Kidney (tissue), 14 donors: ENCODE results near the gene KRTAP10-3. TPM values are rescaled to one million over a fixed set of nuclear protein-coding genes. Genes with fewer than 3 reads are reported as not detected.
"Not testable (repeated sequence)": the region's sequence is repeated elsewhere in the genome, so short reads cannot be mapped to it uniquely, and the experiment has no call there.

Source experiments
- DNase-seq, 5 donors: peaks; one replicate each; pipeline ENCODE4 v3.0.0-alpha.2; 2013 to 2020
- FAIRE-seq: peaks from 2 replicates; lab custom pipeline; 2012; peaks lifted over from hg19 to GRCh38; lab: Jason Lieb, UNC
- H3K27ac ChIP-seq, 2 donors: one replicate each; pipeline ENCODE4 v1.7.0; 2013; ENCODE audit warnings: low read depth in 2 of 2, low read length in 2 of 2, inconsistent platforms in 1 of 2
- H3K27me3 ChIP-seq: one replicate; pipeline ENCODE4 v1.7.1; 2013; ENCODE audit warnings: low read length, inconsistent platforms; ENCODE audit not compliant: control insufficient read depth, insufficient read depth
- H3K36me3 ChIP-seq, 3 donors: one replicate each; pipeline versions ENCODE4 v1.7.0 to v1.7.1; 2013; ENCODE audit warnings: low read length in 3 of 3, control low read depth in 1 of 3, inconsistent platforms in 1 of 3; ENCODE audit not compliant: insufficient read depth in 3 of 3, control insufficient read depth in 2 of 3
- H3K4me1 ChIP-seq, 3 donors: one replicate each; pipeline versions ENCODE4 v1.7.0 to v1.7.1; 2013; ENCODE audit warnings: low read length in 3 of 3, inconsistent platforms in 1 of 3, low read depth in 1 of 3; ENCODE audit not compliant: control insufficient read depth in 2 of 3, insufficient read depth in 2 of 3
- H3K4me3 ChIP-seq, 3 donors: one replicate each; pipeline versions ENCODE4 v1.7.0 to v1.8.1; 2013; ENCODE audit warnings: low read length in 3 of 3, control low read depth in 1 of 3, inconsistent platforms in 1 of 3
- H3K9ac ChIP-seq, 3 donors: one replicate each; pipeline versions ENCODE4 v1.7.0 to v1.7.1; 2013; ENCODE audit warnings: low read length in 3 of 3, control low read depth in 1 of 3, inconsistent platforms in 1 of 3
- H3K9me3 ChIP-seq, 3 donors: one replicate each; pipeline versions ENCODE4 v1.7.0 to v1.7.1; 2013; ENCODE audit warnings: low read length in 3 of 3, control low read depth in 1 of 3, inconsistent platforms in 1 of 3; ENCODE audit not compliant: control insufficient read depth in 2 of 3, insufficient read depth in 1 of 3
- CTCF ChIP-seq: IDR thresholded peaks from 3 replicates; pipeline ENCODE4 v1.5.1; 2012; ENCODE audit warnings: mild to moderate bottlenecking, moderate library complexity, borderline replicate concordance; ENCODE audit not compliant: insufficient read depth; ENCODE audit errors: extremely low read depth
- intact Hi-C: fragments of 100-400 bp; cut with DNase I; formaldehyde crosslinking; loops from one replicate; pipeline ENCODE4 v1.11.1; 2022
- polyA plus RNA-seq: library from polyadenylated mRNA; stranded (reverse); fragments of 350-450 nt; fragmentation: Illumina TruSeq; extraction: RNeasy Lipid Tissue Mini Kit (QIAGEN cat#74804); gene quantifications from one replicate; pipeline ENCODE4 v1.2.3, GENCODE V29; 2014; ENCODE audit warnings: low read depth, low replicate concordance; ENCODE audit not compliant: insufficient read depth
- total RNA-seq: library from RNA; stranded (reverse); fragmentation: NEBNext Ultra II Directional; extraction: Animal tissue kit (Norgen Biotek cat#: 25700); gene quantifications from one replicate; pipeline ENCODE4 v1.2.1, GENCODE V29; 2021
- donor health status: control.
- donor health status: control.
- donor health status: control.
- donor health status: control.
- donor health status: control.
- donor health status: DM: yes; HTN: yes; CAD: no.
- donor health status: Normal renal cell carcinoma (clear cell type).

KRTAP10-3 gene
- total and polyA plus RNA-seq, 2 donors from 2014 or later = not detected

GRCh38 chr21:44592446-44593311 lies 34.1 kb upstream of the KRTAP10-3 start, which contains the start of gene KRTAP10-6:
TSS of gene KRTAP10-6 (minus strand) at chr21:44592505. CDS start at chr21:44592484, 21 bp downstream.
- H3K27ac ChIP-seq = no peak within 1 kb of the TSS
- intact Hi-C loops = no loop called here
- no peak for TF ChIP-seq CTCF
- DNase-seq (no peak), FAIRE-seq (no peak)
- H3K9ac ChIP-seq = no peak within 1 kb of the TSS
- H3K4me1 ChIP-seq = no peaks in the 10 kb centered on the region
- H3K36me3 ChIP-seq = no peaks in the 10 kb centered on the region
- H3K27me3 ChIP-seq = no peaks in the 10 kb centered on the region
- no peaks in the 10 kb centered on the region for H3K9me3 ChIP-seq
- no peak within 1 kb of the TSS for H3K4me3 ChIP-seq

GRCh38 chr21:44591801-44592130 lies 33.2 kb upstream of the KRTAP10-3 start:
- not testable (repeated sequence) for H3K9ac ChIP-seq, H3K4me1 ChIP-seq, FAIRE-seq

GRCh38 chr21:44590897-44591800 lies 32.6 kb upstream of the KRTAP10-3 start:
- H3K36me3 ChIP-seq, H3K4me3 ChIP-seq, DNase-seq, H3K4me1 ChIP-seq, H3K27ac ChIP-seq, H3K27me3 ChIP-seq, H3K9me3 ChIP-seq, intact Hi-C loops, H3K9ac ChIP-seq, FAIRE-seq: not testable (repeated sequence)

More at GRCh38 chr21:44591801-44592130, 33.2 kb upstream of the KRTAP10-3 start:
- H3K27ac ChIP-seq, H3K27me3 ChIP-seq, DNase-seq, H3K4me3 ChIP-seq, H3K9me3 ChIP-seq, H3K36me3 ChIP-seq, intact Hi-C loops: not testable (repeated sequence)

- no peaks in the 10 kb centered on the region for H3K4me1 ChIP-seq
- H3K27ac ChIP-seq = no peak overlapping the region
- H3K9ac ChIP-seq = no peak overlapping the region
- no peak for TF ChIP-seq CTCF
- intact Hi-C loops = no loop called here
- no peaks in the 10 kb centered on the region for H3K27me3 ChIP-seq
- H3K9me3 ChIP-seq = no peaks in the 10 kb centered on the region
- DNase-seq (no peak), FAIRE-seq (no peak)
- H3K4me3 ChIP-seq = no peak overlapping the region
- no peaks in the 10 kb centered on the region for H3K36me3 ChIP-seq
Measured at GRCh38 chr21:44590311-44590721, 31.7 kb upstream of the KRTAP10-3 start.
